ENCODE results near the gene WDR77. TPM values are rescaled to one million over a fixed set of nuclear protein-coding genes. Genes with fewer than 3 reads are reported as not detected.

WDR77 gene
- total and polyA plus RNA-seq, 2 experiments from 2014 or later = 39.3 to 109 TPM

- Histone ChIP-seq H3K9me3 (ENCODE audit: low read depth) (no peaks in the 10 kb centered on the region), H3K27me3 (no peaks in the 10 kb centered on the region), H3K4me1 (ENCODE audit: low read depth) (peaks cover 11% of the 10 kb centered on the region), H3K27ac (peak overlapping the region; percentile 18), H3K36me3 (peaks cover 8% of the 10 kb centered on the region), H3K4me3 (no peak overlapping the region)
- DNase-seq (ENCODE audit: low read depth in 1 of 2, low spot score in 1 of 2) = no peak
- TF ChIP-seq CTCF (IDR thresholded peaks at IDR 0.05; ENCODE audit: low read depth, low read length) = no peak
Observed at GRCh38 chr1:111476214-111476613, 27.2 kb upstream of the WDR77 start.

GRCh38 chr1:111475701-111476100, 26.6 kb upstream of the WDR77 start:
- no peaks in the 10 kb centered on the region for H3K9me3 ChIP-seq (ENCODE audit: low read depth)
- peak overlapping the region; percentile 18 for H3K27ac ChIP-seq
- no peak overlapping the region for H3K4me3 ChIP-seq
- H3K4me1 ChIP-seq (ENCODE audit: low read depth) = peaks cover 8% of the 10 kb centered on the region
- no peaks in the 10 kb centered on the region for H3K27me3 ChIP-seq
- TF ChIP-seq CTCF (IDR thresholded peaks at IDR 0.05; ENCODE audit: low read depth, low read length) = no peak
- DNase-seq (ENCODE audit: low read depth in 1 of 2, low spot score in 1 of 2) = no peak
- H3K36me3 ChIP-seq = peaks cover 8% of the 10 kb centered on the region

GRCh38 chr1:111474521-111474920, 25.5 kb upstream of the WDR77 start:
- no peaks in the 10 kb centered on the region for H3K9me3 ChIP-seq (ENCODE audit: low read depth)
- no peak for TF ChIP-seq CTCF (IDR thresholded peaks at IDR 0.05; ENCODE audit: low read depth, low read length)
- no peak for DNase-seq (ENCODE audit: low read depth in 1 of 2, low spot score in 1 of 2)
- peaks cover 8% of the 10 kb centered on the region for H3K36me3 ChIP-seq
- no peaks in the 10 kb centered on the region for H3K27me3 ChIP-seq
- H3K27ac ChIP-seq = no peak overlapping the region
- peaks cover 8% of the 10 kb centered on the region for H3K4me1 ChIP-seq (ENCODE audit: low read depth)
- no peak overlapping the region for H3K4me3 ChIP-seq

GRCh38 chr1:111474106-111474505, 25.1 kb upstream of the WDR77 start:
- TF ChIP-seq CTCF (IDR thresholded peaks at IDR 0.05; ENCODE audit: low read depth, low read length) = no peak
- H3K27ac ChIP-seq = no peak overlapping the region

GRCh38 chr1:111471538-111471937, 22.5 kb upstream of the WDR77 start:
- Histone ChIP-seq H3K27ac (no peak overlapping the region), H3K36me3 (peaks cover 16% of the 10 kb centered on the region), H3K27me3 (no peaks in the 10 kb centered on the region), H3K4me1 (ENCODE audit: low read depth) (peaks cover 8% of the 10 kb centered on the region), H3K4me3 (no peak overlapping the region), H3K9me3 (ENCODE audit: low read depth) (no peaks in the 10 kb centered on the region)
- DNase-seq (ENCODE audit: low read depth in 1 of 2, low spot score in 1 of 2) = no peak
- no peak for TF ChIP-seq CTCF (IDR thresholded peaks at IDR 0.05; ENCODE audit: low read depth, low read length)

More at GRCh38 chr1:111474106-111474505, 25.1 kb upstream of the WDR77 start:
- Histone ChIP-seq H3K4me3 (no peak overlapping the region), H3K9me3 (ENCODE audit: low read depth) (no peaks in the 10 kb centered on the region), H3K27me3 (no peaks in the 10 kb centered on the region), H3K36me3 (peaks cover 9% of the 10 kb centered on the region), H3K4me1 (ENCODE audit: low read depth) (peaks cover 8% of the 10 kb centered on the region)
- peak in 1 of 2 donors; percentile 13 for DNase-seq (ENCODE audit: low read depth in 1 of 2, low spot score in 1 of 2)

- Histone ChIP-seq H3K27me3 (no peaks in the 10 kb centered on the region), H3K4me3 (no peak overlapping the region), H3K9me3 (ENCODE audit: low read depth) (no peaks in the 10 kb centered on the region), H3K27ac (no peak overlapping the region), H3K4me1 (ENCODE audit: low read depth) (peaks cover 4% of the 10 kb centered on the region), H3K36me3 (peaks cover 16% of the 10 kb centered on the region)
- no peak for DNase-seq (ENCODE audit: low read depth in 1 of 2, low spot score in 1 of 2)
- no peak for TF ChIP-seq CTCF (IDR thresholded peaks at IDR 0.05; ENCODE audit: low read depth, low read length)
Observed at GRCh38 chr1:111471012-111471411, 22.0 kb upstream of the WDR77 start.

Data from cardiac muscle cell (in vitro differentiated cells and primary cell).